SK-N-SH (cell line): Measurements from ENCODE around the gene PARD3B. TPM values are rescaled to one million over a fixed set of nuclear protein-coding genes. Genes with fewer than 3 reads are reported as not detected.

ENCODE experiments used
- CHD2 ChIP-seq: fragments of 150-350 bp; IDR thresholded peaks from 2 replicates; pipeline ENCODE4 v1.6.1; 2018; ENCODE audit warnings: low read length; ENCODE audit not compliant: partially characterized antibody
- CTCF ChIP-seq: fragments of 200-600 bp; sonication (generic); IDR thresholded peaks from 2 replicates; pipeline ENCODE4 v1.6.1; 2017; ENCODE audit warnings: antibody characterized with exemption, mild to moderate bottlenecking, moderate library complexity
- EP300 ChIP-seq, 2 experiments: IDR thresholded peaks; 2 replicates each; pipeline versions ENCODE4 v1.4.0 to v1.6.1; 2012; ENCODE audit warnings: borderline replicate concordance in 1 of 2, low read depth in 1 of 2, low read length in 1 of 2
- FOXM1 ChIP-seq: IDR thresholded peaks from 2 replicates; pipeline ENCODE4 v1.4.0; 2012; ENCODE audit warnings: low read depth, mild to moderate bottlenecking
- GABPA ChIP-seq: IDR thresholded peaks from 2 replicates; pipeline ENCODE4 v1.4.0; 2012; ENCODE audit warnings: low read depth, mild to moderate bottlenecking
- GATA2 ChIP-seq: sonication (generic); formaldehyde crosslinking; IDR thresholded peaks from 2 replicates; pipeline ENCODE4 v1.5.0; 2020; ENCODE audit warnings: mild to moderate bottlenecking, missing genetic modification reagents
- IRF3 ChIP-seq: fragments of 150-350 bp; IDR thresholded peaks from 2 replicates; pipeline ENCODE4 v1.6.1; 2016; ENCODE audit warnings: mild to moderate bottlenecking, low read depth, low read length
- JUND ChIP-seq: IDR thresholded peaks from 2 replicates; pipeline ENCODE4 v1.4.0; 2012
- MAX ChIP-seq: IDR thresholded peaks from 2 replicates; pipeline ENCODE4 v1.4.0; 2012; ENCODE audit warnings: low read depth
- RAD21 ChIP-seq: IDR thresholded peaks from 2 replicates; pipeline ENCODE4 v1.6.1; 2012; ENCODE audit warnings: mild to moderate bottlenecking, low read length
- SMC3 ChIP-seq: IDR thresholded peaks from 2 replicates; pipeline ENCODE4 v1.6.1; 2012; ENCODE audit warnings: low read depth, low read length, improper control_type of control experiment
- TEAD4 ChIP-seq: IDR thresholded peaks from 2 replicates; pipeline ENCODE4 v1.4.0; 2012; ENCODE audit warnings: mild to moderate bottlenecking, borderline replicate concordance; ENCODE audit not compliant: insufficient read depth
- polyA plus RNA-seq, 3 experiments: library from polyadenylated mRNA; depleted of rRNA; stranded (reverse); fragments of >200 nt; gene quantifications; 2 replicates each; pipeline ENCODE4 v1.2.3, GENCODE V29; 2012
- TF ChIP-seq, protein P1 (sequence below): fragments of 150-350 bp; IDR thresholded peaks from 2 replicates; pipeline ENCODE4 v1.6.1; 2017; ENCODE audit warnings: antibody characterized with exemption, low read length, low read depth, borderline replicate concordance
- TF ChIP-seq, protein P2 (sequence below): IDR thresholded peaks from 2 replicates; pipeline ENCODE4 v1.6.1; 2012; ENCODE audit warnings: mild to moderate bottlenecking, low read depth, low read length, moderate library complexity

Gene PARD3B
- polyA plus RNA-seq, 1 of the 3 experiments (the other 2 are of a cell fraction): 0.87 TPM

DNA sequence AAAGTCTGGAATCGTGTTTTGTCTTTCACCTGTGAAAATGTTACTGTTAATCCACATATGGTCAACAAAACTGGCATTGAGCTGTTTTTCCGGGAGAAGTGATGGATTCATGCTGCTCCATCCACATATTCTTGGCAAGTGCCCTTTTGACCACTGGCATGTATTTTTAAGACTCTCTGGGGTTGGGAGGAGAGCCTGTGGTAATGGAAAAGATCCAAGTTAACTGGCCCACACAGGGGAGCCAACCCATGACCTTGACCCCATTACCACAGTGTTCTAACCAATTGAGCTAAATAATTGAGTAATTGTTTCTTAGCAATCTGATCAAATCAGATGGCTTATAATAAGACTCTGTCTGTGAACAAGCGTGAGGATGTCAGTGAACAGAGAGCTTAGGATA, 840.8 kb downstream of the PARD3B start (continued):
- TF ChIP-seq CTCF: no peak
- TF ChIP-seq GATA2 (CRISPR knock-in tag): no peak
- TF ChIP-seq EP300 (IDR thresholded peaks at IDR 0.05; ENCODE audit: borderline replicate concordance in 1 of 2, low read depth in 1 of 2, low read length in 1 of 2): peak; percentile 53 to 87
- TF ChIP-seq, protein P1, sequence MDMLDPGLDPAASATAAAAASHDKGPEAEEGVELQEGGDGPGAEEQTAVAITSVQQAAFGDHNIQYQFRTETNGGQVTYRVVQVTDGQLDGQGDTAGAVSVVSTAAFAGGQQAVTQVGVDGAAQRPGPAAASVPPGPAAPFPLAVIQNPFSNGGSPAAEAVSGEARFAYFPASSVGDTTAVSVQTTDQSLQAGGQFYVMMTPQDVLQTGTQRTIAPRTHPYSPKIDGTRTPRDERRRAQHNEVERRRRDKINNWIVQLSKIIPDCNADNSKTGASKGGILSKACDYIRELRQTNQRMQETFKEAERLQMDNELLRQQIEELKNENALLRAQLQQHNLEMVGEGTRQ: no peak
- no peak for TF ChIP-seq IRF3
- no peak for TF ChIP-seq MAX
- TF ChIP-seq JUND: peak; percentile 43
- TF ChIP-seq TEAD4: peak; percentile 82; the same call in 1 of the 2 replicates
- TF ChIP-seq FOXM1: peak; percentile 65; the same call in 1 of the 2 replicates
- no peak for TF ChIP-seq RAD21
- TF ChIP-seq GABPA: no peak
- no peak for TF ChIP-seq CHD2
- TF ChIP-seq SMC3: no peak
- TF ChIP-seq, protein P2, sequence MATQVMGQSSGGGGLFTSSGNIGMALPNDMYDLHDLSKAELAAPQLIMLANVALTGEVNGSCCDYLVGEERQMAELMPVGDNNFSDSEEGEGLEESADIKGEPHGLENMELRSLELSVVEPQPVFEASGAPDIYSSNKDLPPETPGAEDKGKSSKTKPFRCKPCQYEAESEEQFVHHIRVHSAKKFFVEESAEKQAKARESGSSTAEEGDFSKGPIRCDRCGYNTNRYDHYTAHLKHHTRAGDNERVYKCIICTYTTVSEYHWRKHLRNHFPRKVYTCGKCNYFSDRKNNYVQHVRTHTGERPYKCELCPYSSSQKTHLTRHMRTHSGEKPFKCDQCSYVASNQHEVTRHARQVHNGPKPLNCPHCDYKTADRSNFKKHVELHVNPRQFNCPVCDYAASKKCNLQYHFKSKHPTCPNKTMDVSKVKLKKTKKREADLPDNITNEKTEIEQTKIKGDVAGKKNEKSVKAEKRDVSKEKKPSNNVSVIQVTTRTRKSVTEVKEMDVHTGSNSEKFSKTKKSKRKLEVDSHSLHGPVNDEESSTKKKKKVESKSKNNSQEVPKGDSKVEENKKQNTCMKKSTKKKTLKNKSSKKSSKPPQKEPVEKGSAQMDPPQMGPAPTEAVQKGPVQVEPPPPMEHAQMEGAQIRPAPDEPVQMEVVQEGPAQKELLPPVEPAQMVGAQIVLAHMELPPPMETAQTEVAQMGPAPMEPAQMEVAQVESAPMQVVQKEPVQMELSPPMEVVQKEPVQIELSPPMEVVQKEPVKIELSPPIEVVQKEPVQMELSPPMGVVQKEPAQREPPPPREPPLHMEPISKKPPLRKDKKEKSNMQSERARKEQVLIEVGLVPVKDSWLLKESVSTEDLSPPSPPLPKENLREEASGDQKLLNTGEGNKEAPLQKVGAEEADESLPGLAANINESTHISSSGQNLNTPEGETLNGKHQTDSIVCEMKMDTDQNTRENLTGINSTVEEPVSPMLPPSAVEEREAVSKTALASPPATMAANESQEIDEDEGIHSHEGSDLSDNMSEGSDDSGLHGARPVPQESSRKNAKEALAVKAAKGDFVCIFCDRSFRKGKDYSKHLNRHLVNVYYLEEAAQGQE: peak; percentile 60; the same call in 1 of the 2 replicates
